ENCODE results near the gene PPP2R2C.

The PPP2R2C gene

DNA sequence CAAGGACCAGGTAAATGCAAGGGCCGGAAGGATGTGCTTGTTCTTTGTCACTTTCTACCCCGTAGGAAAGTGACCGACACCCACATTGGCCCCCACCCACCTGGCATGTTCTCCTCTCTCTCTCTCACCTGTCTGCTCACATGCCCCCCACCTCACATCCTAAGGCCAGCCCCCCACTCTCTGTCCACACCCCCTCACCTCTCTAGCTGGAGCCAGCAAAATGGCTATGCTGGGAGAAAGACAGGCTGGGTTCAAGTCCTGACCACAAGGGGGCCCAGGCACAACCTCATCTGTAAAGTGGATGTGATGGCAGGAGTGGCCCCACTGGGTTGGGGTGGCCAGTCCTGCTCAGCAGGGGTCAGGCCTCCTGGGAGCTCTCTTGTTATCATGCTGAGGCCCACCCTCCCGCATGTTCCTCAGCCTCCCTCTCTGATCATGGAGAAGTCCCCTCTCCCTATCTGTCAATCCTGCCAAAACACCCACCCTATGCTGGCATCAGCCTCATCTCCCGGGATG, 1.7 kb upstream of the PPP2R2C start:
- no peak overlapping the region for H3K4me3 ChIP-seq (ENCODE audit: low read depth, low read length)
- peak; percentile 22 for DNase-seq (ENCODE audit: low read depth)
- peak; percentile 45 for TF ChIP-seq CTCF (conservative IDR thresholded peaks at IDR 0.05; ENCODE audit: low read depth, low read length)

DNA sequence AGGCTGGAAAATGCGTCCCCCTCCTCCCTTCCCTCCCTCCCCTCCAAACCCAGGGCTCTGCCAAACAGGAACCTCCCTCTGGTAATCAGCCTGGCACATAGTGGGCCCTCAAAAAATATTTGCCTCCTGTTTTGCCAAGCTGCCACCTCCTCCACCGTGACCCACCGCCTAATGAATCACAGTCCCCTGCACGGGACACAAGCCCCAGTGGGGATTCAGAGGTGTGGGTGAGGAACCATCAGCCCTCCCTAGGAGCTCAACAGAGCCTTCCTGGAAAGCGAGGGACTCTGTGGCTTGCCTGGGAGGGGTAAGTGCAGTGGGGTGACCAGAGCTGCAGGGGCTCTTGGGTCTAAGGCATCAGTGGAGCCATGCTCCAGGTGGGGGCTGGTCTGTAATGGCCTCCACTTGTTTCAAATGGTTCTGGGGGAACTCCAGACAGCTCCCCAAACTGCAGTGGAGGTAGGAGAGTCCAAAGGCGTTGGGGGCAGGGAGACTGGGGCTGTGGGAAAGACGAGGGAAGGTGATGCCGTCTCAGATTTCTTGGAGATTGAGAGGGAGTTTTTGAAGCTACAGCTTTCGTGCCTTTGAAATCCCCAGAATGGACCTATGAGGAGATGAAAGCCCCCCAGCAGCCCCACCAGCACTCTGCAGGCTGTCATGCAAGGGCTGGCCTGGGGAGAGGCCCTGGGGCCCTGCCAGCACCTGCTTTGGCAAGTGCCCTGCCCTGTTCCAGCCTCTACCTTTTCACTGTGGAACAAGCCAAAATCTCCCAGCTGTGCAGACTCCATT, 1.0 kb upstream of the PPP2R2C start:
- TF ChIP-seq CTCF (conservative IDR thresholded peaks at IDR 0.05; ENCODE audit: low read depth, low read length), result no peak
- no peak for DNase-seq (ENCODE audit: low read depth)
- no peak overlapping the region for H3K4me3 ChIP-seq (ENCODE audit: low read depth, low read length)

- DNase-seq (ENCODE audit: low read depth), result no peak
- H3K4me3 ChIP-seq (ENCODE audit: low read depth, low read length), result no peak overlapping the region
- TF ChIP-seq CTCF (conservative IDR thresholded peaks at IDR 0.05; ENCODE audit: low read depth, low read length), result no peak
Observed at GRCh38 chr4:6472008-6472386, 417 bp downstream of the PPP2R2C start.

- no peak for TF ChIP-seq CTCF (conservative IDR thresholded peaks at IDR 0.05; ENCODE audit: low read depth, low read length)
- DNase-seq (ENCODE audit: low read depth), result no peak
- H3K4me3 ChIP-seq (ENCODE audit: low read depth, low read length), result peak overlapping the region; percentile 48
Observed at GRCh38 chr4:6471307-6472007, 957 bp downstream of the PPP2R2C start.

DNA sequence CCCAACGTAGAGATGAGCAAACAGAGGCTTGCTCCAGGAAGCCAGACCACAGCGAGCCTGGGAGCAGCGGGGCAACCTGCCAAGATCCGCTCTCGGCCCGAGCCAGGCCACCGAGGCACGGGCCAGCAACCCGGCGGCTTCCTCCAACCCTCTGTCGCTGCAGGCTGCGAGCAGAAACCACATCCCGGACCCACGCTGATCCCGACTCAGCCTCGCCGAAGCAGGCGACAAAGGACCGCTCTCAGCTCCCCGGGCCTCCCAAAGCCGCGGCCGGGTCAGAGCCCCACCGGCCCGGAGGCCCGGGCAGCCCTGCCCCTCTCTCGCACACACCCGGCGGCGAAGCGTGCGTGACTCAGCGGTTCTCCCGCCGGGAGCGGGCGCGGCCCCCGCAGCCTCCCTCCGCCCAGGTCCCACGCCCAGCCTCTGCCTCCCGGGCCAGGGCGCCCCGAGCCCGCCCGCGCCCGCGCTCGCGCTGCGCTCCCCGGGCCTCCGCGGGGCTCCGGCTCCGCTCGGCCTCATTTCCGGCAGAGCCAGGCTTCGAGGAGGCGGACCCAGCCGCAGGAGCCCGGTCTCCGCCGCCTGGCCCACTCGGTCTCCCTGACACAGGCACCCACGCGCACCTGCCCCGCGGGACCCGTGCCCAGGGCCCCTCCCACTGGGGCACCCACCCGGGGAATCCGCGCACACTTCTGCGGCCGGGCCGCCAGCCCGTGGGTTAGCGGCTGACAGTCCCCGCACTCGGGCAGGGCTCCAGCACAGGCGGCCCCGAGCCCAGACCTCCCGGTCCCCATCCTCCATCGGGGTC, 1.7 kb downstream of the PPP2R2C start:
- H3K4me3 ChIP-seq (ENCODE audit: low read depth, low read length), result peak overlapping the region; percentile 48
- DNase-seq (ENCODE audit: low read depth), result peak; percentile 30
- no peak for TF ChIP-seq CTCF (conservative IDR thresholded peaks at IDR 0.05; ENCODE audit: low read depth, low read length)

DNA sequence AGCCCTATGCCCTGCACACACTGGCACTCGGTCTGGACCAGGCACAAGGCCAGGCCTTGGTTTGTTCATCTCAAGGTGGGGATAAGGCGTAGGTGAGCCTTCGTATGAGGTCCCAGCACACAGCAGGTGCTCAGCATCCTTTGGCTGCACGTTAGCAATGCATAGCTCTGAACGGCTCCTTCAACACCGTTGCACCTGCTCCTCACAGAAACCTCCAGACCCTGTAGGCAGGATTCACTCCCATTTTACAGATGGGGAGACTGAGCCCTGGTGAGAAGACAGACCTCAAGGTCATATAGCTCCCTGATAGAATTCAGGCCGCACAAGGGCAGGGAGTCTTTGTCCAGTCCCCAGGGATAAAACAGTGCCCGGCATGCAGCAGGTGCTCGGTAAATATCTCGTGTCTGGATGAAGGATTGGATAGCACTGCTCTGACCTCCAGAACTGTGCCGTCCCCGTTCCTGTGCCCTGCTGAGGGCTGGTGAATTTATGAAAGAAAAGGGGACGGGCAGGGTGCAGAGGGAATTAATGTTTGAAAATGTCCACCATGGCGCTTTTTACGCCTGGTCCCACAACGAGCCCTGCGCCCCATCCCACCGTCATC, 2.4 kb downstream of the PPP2R2C start:
- no peak for DNase-seq (ENCODE audit: low read depth)
- TF ChIP-seq CTCF (conservative IDR thresholded peaks at IDR 0.05; ENCODE audit: low read depth, low read length), result no peak
- H3K4me3 ChIP-seq (ENCODE audit: low read depth, low read length), result peak overlapping the region; percentile 48
